GM20431 (cell line): ENCODE results near the gene SCN4A.
"Not testable (repeated sequence)": the region's sequence is repeated elsewhere in the genome, so short reads cannot be mapped to it uniquely, and the experiment has no call there.

Experiments
- in situ Hi-C: fragments of 300-500 bp; cut with MseI, MboI; formaldehyde crosslinking; loops from one replicate; pipeline ENCODE4 v1.15.0; 2020; ENCODE audit warnings: low sequenced_read_pairs; ENCODE audit not compliant: unreplicated experiment

Gene SCN4A

DNA sequence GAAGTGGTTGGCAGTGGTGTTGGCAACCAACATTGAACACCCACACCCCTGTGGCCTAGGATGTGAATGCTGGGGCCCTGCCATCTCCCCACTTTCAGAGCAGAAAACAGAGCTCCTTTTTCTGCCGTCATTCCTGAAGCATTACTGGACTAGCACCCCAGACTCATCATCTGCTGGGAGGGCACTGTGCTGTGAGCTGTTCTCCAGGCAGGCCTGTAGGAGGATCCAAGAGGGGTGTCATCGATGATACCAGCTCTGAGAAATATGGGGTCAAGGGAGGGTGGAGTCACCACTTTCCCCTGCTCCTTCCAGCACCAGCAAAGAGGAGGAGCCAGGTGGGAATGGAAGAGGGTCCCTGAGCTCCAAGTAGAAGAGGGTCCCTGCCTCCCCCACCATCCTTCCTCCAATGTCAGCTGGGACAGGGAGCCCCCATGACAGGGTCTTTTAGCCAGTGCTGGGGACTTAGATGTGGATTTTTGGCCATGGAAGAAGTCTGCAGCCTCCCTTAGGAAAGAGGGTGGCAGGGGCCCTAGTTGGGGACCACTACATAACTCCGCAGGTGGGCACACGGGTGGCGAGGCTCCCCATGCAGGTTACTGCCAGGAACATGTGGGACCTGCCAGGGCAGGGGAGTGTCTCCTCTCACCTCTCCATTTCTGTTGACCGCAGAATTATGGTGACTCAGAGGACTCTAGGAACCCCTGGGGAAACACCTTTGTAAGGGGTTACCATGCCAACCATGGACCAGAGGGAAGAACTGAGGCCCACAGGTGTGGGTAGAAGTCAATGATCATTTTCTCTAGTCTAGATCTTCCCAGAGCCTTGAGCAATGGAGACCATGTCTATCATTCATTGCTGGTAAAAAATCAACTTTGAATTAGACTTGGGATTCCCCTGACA is 73.6 kb downstream of the SCN4A start:
- in situ Hi-C loops: not testable (repeated sequence)

DNA sequence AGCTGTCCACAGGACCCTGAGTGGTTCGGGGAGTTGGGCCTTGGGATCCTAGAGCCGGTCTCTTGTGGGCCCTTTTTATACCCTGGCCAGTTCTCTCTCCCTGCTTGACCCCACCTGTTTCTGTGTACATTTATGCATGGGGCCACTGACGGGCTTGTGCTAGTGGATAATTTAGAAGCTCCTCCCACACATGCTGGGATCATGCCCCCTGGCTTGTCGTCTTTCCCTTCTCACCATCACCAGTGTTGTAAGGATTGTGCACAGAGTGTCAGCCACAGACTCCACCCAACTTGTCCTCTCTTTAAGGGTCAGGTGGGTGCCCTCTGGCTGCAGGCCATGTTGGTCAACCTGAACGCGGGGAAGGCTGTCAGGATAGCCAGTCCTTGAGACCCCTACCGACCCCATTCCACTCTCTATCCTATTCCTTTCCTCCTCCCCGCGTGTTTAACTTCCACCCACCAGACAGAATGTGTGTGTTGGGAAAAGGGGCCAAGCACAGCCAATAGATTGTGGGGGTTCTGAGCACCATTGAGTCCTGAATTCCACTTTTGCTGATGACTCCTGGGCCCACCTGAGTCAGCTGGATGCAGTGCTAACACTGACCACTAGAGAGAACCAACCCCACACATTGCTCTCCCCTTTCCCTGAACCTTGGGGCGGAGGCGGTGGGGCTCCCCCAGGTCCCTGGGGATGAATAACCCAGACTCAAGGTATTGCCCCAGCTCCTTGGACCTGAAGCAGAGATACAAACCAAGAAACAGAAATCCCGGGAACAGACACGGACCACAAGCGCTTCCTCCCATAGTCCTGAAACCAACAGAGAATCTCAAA is 76.0 kb downstream of the SCN4A start, which contains the start of gene CSH1:
Gene CSH1, minus strand, starts transcription at position 51 of the 831 bp plus-strand sequence. CDS start 63 bp downstream, outside the sequence.
- in situ Hi-C loops: not testable (repeated sequence)

DNA sequence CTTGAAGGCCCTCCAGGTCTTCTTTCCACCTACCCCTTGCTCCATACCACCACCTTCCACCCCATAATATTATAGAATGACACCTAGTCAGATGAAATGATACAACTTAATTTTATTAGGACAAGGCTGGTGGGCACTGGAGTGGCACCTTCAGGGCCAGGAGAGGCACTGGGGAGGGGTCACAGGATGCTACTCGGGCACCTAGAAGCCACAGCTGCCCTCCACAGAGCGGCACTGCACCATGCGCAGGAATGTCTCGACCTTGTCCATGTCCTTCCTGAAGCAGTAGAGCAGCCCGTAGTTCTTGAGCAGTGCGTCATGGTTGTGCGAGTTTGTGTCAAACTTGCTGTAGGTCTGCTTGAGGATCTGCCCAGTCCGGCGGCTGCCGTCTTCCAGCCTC is 77.9 kb downstream of the SCN4A start:
- in situ Hi-C loops: not testable (repeated sequence)

DNA sequence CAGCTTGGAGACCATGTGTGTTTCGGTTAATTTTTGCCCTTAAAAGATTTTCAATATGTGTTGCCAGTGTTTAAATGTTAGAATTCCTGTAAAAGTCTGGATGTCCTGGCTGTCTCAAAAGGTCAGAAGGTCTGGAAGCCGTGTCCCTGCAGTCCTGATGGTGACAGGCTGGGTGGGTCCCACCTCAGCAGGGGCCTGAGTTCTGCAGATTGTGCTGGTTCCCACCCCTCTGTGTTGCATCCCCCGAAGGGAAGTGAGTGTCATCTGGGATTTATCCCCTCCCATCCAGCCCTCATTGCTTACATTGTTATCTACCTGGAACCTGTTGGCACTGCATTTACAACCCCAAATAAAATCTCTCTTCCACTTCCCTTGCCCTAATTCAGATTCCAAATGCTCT is 78.7 kb downstream of the SCN4A start:
- in situ Hi-C loops: not testable (repeated sequence)

DNA sequence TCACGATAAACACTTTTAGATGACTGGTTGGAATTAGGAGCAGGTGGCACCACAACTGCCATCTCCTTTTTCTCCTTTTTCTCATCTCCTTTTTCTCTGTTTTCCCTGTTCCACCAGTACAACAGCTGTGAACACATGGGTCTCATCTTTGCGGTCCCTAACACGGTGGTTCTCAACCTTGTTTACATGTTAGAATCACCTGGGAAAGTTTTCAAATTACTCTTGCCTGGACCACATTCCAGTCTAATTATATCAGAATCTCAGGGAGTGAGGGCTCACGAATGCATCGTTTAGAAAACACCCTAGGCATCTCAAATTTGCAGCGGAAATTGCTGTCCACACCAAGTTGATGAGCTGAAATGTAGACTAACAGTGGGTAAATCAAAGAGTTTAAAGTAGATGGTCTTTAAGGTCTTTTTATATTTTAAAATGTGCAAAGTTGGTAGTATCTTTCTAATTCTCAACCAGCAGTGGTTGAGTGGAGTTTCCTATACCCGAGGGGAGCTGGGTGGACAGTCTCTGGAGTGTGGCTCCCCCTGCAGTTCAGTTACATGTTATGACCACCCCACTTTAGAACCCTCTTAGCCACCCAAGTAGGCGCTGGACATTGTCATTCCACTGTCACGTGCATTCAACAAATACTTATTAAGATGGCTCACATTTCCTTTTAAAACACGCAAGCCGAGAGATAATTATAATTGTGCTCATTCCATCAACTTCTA is 80.2 kb downstream of the SCN4A start:
- in situ Hi-C loops: not testable (repeated sequence)

DNA sequence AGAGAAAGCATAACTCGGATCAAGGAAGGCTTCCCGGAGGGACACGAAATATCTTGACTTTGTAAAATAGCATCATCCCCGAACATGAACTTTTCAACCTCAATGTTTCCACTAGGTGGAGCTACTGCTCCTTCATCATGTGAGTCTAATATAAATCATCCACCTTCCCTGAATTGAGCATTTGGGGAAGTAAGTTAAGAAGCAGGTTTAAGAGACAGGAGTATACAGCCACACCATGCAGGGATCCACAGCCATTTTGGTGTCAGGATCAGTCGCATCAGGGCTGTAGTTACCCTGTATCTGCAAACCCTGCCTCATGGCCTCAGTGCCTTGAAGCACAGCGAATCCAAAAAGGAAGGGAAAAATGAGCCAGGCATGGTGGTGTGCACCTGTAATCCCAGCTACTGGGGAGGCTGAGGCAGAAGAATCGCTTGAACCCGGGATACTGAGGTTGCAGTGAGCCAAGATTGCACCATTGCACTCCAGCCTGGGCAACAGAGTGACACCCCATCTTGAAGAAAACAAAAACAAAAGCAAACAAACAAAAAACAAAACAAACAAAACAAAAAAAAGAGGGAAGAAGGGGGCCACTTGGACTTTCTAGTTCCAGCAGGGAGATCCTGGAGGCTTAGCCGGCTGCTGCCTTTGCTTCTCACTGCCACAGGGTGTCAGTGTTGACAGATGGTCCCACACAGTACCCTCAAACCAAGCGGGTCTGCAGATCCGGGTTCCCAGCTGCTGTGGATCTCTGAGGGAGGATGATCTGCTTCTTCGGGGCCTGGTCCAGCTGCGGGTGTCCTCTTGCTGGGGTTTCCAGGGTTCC is 83.5 kb downstream of the SCN4A start:
- in situ Hi-C loops: not testable (repeated sequence)
